GM23248 (cell line): ENCODE data around the gene ANKRD53. TPM values are rescaled to one million over a fixed set of nuclear protein-coding genes. Genes with fewer than 3 reads are reported as not detected.

ENCODE experiments used
- DNase-seq: peaks from one replicate; pipeline ENCODE4 v3.0.0-alpha.2; 2015
- H2AFZ ChIP-seq: fragments of 200-600 bp; sonication (generic); 2 replicates; pipeline ENCODE4 v1.6.1; 2016; ENCODE audit warnings: antibody characterized with exemption
- H3F3A ChIP-seq: fragments of 200-600 bp; sonication (generic); 2 replicates; pipeline ENCODE4 v1.6.1; 2016; ENCODE audit warnings: mild to moderate bottlenecking, antibody characterized with exemption, mixed run types; ENCODE audit not compliant: insufficient read depth
- H3K27ac ChIP-seq: fragments of 200-600 bp; sonication (generic); 2 replicates; pipeline ENCODE4 v1.5.1; 2016; ENCODE audit warnings: mild to moderate bottlenecking
- H3K27me3 ChIP-seq: fragments of 200-600 bp; sonication (generic); replicated peaks from 2 replicates; pipeline ENCODE4 v1.6.1; 2016; ENCODE audit warnings: mild to moderate bottlenecking; ENCODE audit not compliant: insufficient read depth
- H3K36me3 ChIP-seq: fragments of 200-600 bp; sonication (generic); 2 replicates; pipeline ENCODE4 v1.6.1; 2016; ENCODE audit warnings: low read depth, mild to moderate bottlenecking
- H3K4me1 ChIP-seq: fragments of 200-600 bp; sonication (generic); 2 replicates; pipeline ENCODE4 v1.6.1; 2016; ENCODE audit warnings: mild to moderate bottlenecking; ENCODE audit not compliant: insufficient read depth
- H3K4me2 ChIP-seq: fragments of 200-600 bp; sonication (generic); one replicate; pipeline ENCODE4 v1.6.1; 2016; ENCODE audit warnings: mild to moderate bottlenecking; ENCODE audit not compliant: unreplicated experiment
- H3K4me3 ChIP-seq: fragments of 200-600 bp; sonication (generic); 2 replicates; pipeline ENCODE4 v1.5.1; 2016; ENCODE audit warnings: mild to moderate bottlenecking
- H3K79me2 ChIP-seq: fragments of 200-600 bp; sonication (generic); 2 replicates; pipeline ENCODE4 v1.6.1; 2016; ENCODE audit warnings: mild to moderate bottlenecking; ENCODE audit not compliant: insufficient read depth
- H3K9ac ChIP-seq: fragments of 200-600 bp; sonication (generic); 2 replicates; pipeline ENCODE4 v1.6.1; 2016; ENCODE audit warnings: mild to moderate bottlenecking
- H3K9me2 ChIP-seq: fragments of 200-600 bp; sonication (generic); 2 replicates; pipeline ENCODE4 v1.6.1; 2016; ENCODE audit warnings: mixed run types, mild to moderate bottlenecking, moderate library complexity; ENCODE audit not compliant: insufficient read depth
- H3K9me3 ChIP-seq: fragments of 200-600 bp; sonication (generic); one replicate; pipeline ENCODE4 v1.6.1; 2017; ENCODE audit warnings: low read depth
- H4K20me1 ChIP-seq: fragments of 200-600 bp; sonication (generic); 2 replicates; pipeline ENCODE4 v1.6.0; 2016; ENCODE audit not compliant: insufficient read depth
- EZH2 ChIP-seq: fragments of 200-600 bp; sonication (generic); IDR thresholded peaks from 2 replicates; pipeline ENCODE4 v1.6.1; 2018; ENCODE audit warnings: antibody characterized with exemption, mild to moderate bottlenecking; ENCODE audit not compliant: insufficient read depth, poor library complexity, severe bottlenecking
- EZH2phosphoT487 ChIP-seq: fragments of 200-600 bp; sonication (generic); IDR thresholded peaks from 2 replicates; pipeline ENCODE4 v1.6.1; 2018; ENCODE audit warnings: antibody characterized with exemption, moderate library complexity, mild to moderate bottlenecking, low read depth; ENCODE audit not compliant: insufficient read depth
- WGBS, 2 experiments: methylation state at CpG; one replicate each; pipeline ENCODE4 v1.1.6; 2015 to 2017; ENCODE audit warnings: low lambda C conversion rate in 2 of 2, low coverage in 1 of 2; ENCODE audit errors: missing lambda C conversion rate in 2 of 2; 5-methylcytosine and 5-hydroxymethylcytosine counted together
- in situ Hi-C: fragments of 300-500 bp; cut with MboI; formaldehyde crosslinking; loops from 2 replicates; pipeline ENCODE4 v1.15.0; 2020
- polyA plus RNA-seq: library from polyadenylated mRNA; unstranded; fragments of >200 nt; fragmentation: Nextera tagmentation; extraction: Ambion mirVana; gene quantifications from 2 replicates; pipeline ENCODE4 v1.2.1, GENCODE V29; 2016
- total RNA-seq: library from RNA; depleted of rRNA; stranded (reverse); fragments of >200 nt; shearing (Covaris generic); gene quantifications from 2 replicates; pipeline ENCODE4 v1.2.3, GENCODE V29; 2014

The ANKRD53 gene
- total and polyA plus RNA-seq, 2 experiments from 2014 or later, result 1.2 TPM; not detected in 1

DNA sequence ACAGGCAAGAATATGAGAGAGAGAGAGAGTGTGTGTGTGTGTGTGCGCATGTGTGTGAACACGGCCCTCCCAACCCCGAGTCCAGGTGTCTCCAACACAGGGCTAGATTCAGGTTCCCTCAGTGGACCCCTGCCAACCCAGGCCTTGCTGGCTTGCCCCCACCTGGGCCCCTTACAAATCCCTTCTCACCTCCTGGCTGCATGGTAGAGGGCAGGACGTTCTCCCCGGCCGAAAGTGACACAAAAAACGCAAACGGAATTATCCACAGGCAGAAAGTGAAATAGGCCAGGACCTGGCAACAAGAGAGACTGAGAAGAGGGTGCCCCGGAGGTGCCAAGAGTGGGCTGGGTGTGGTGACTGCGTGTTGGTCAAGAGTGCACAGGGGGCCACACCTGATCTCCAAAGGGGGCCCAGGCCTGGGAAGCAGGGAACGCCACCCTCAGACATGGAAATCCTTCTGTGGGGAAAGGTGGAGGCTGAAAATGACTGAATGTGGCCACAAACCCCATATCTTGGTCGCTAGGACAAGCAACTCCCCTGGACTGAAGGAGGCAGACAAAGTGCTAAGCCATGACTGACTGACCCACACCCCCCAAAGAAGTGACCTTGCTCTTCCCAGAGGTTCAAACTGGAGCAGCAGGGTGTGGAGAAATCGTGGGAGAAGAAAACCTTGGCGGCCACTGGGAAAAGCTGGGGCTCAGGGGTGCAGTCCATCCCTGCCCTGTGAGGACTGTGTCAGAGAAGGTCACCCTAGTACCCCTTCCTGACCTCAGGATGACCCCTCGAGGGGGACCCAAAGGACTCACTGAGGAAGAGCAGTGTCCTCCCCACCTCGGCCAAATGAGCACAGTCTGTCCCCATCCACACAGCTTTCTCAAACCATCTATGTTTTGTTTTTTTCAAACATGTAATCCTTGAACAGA is 10.6 kb downstream of the ANKRD53 start:
- no peaks in the 10 kb centered on the region for H3K27me3 ChIP-seq
- no peaks in the 10 kb centered on the region for H3K9me3 ChIP-seq
- peaks cover 6% of the 10 kb centered on the region; the same call in 1 of the 2 replicates for H3K36me3 ChIP-seq
- H3F3A ChIP-seq, result no peaks in the 10 kb centered on the region
- no peaks in the 10 kb centered on the region for H3K9me2 ChIP-seq
- DNase-seq, result no peak
- H2AFZ ChIP-seq, result no peak overlapping the region
- WGBS, 2 experiments, result 92 to 94% methylated on average over 16 of the region's 16 CpGs
- H3K9ac ChIP-seq, result no peak overlapping the region
- H3K4me2 ChIP-seq, result no peak overlapping the region
- in situ Hi-C loops, result no loop called here
- H4K20me1 ChIP-seq, result no peaks in the 10 kb centered on the region
- H3K4me1 ChIP-seq, result peaks cover 10% of the 10 kb centered on the region; the same call in 1 of the 2 replicates
- no peak overlapping the region for H3K27ac ChIP-seq
- no peak for TF ChIP-seq EZH2phosphoT487
- TF ChIP-seq EZH2, result no peak
- H3K79me2 ChIP-seq, result peaks cover 43% of the 10 kb centered on the region
- H3K4me3 ChIP-seq, result no peak overlapping the region

DNA sequence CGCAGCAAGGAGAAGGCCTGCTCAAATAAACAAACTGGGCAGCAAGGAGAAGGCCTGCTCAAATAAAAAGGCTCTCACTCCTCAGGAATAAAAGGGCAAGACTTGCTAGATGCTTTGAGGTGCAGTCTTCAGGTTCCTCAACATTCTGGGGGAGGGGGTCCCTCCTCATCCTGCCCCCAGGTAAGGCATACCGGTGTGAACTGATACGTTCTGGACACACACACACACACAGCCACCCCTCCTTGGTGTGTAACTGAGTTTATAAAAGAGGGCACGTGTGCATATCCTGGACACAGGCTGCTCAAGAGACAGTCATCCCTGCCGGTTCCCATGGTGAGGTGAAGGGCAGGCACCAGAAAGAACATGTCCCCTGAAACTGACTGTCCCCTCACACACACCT is 11.8 kb downstream of the ANKRD53 start:
- 90 to 92% methylated on average over 5 of the region's 5 CpGs for WGBS, 2 experiments
- no peak for DNase-seq

DNA sequence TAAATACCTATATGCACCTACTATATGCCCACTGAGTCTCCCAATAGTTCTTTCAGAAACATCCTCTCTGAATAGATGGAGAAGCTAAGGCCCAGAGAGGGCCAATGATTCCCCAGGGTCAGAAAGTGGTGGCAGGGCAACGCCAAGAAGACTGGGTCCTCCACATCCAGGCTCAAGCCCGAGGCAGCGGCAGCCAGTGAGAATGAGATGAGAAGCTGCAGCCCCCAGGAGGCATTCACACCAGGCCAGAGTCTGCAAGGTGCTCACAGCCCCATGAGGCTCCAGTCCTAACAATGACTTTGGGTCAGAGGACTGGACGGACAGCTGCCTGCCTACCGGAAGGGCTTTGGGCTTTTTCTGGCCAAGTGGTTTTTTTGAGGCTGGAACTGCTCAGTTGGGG is 12.7 kb downstream of the ANKRD53 start:
- H3K9ac ChIP-seq, result no peak overlapping the region
- in situ Hi-C loops, result no loop called here
- H3K4me2 ChIP-seq, result no peak overlapping the region
- TF ChIP-seq EZH2 (no peak), EZH2phosphoT487 (no peak)
- no peaks in the 10 kb centered on the region for H4K20me1 ChIP-seq
- H3F3A ChIP-seq, result no peaks in the 10 kb centered on the region
- no peaks in the 10 kb centered on the region for H3K9me3 ChIP-seq
- H3K27ac ChIP-seq, result no peak overlapping the region
- no peak overlapping the region for H3K4me3 ChIP-seq
- H3K4me1 ChIP-seq, result peaks cover 10% of the 10 kb centered on the region; the same call in 1 of the 2 replicates
- peaks cover 49% of the 10 kb centered on the region for H3K79me2 ChIP-seq
- peaks cover 6% of the 10 kb centered on the region; the same call in 1 of the 2 replicates for H3K36me3 ChIP-seq
- H2AFZ ChIP-seq, result no peak overlapping the region
- 87 to 92% methylated on average over 5 of the region's 5 CpGs for WGBS, 2 experiments
- no peaks in the 10 kb centered on the region for H3K27me3 ChIP-seq
- H3K9me2 ChIP-seq, result no peaks in the 10 kb centered on the region
- no peak for DNase-seq

More for the DNA sequence above, 11.8 kb downstream of the ANKRD53 start:
- H3K4me3 ChIP-seq, result no peak overlapping the region
- H3K9me2 ChIP-seq, result no peaks in the 10 kb centered on the region
- in situ Hi-C loops, result no loop called here
- H4K20me1 ChIP-seq, result no peaks in the 10 kb centered on the region
- no peak overlapping the region for H3K27ac ChIP-seq
- H3K36me3 ChIP-seq, result peaks cover 6% of the 10 kb centered on the region; the same call in 1 of the 2 replicates
- no peak overlapping the region for H3K4me2 ChIP-seq
- no peak overlapping the region for H3K9ac ChIP-seq
- peaks cover 10% of the 10 kb centered on the region; the same call in 1 of the 2 replicates for H3K4me1 ChIP-seq
- no peak overlapping the region for H2AFZ ChIP-seq
- H3K79me2 ChIP-seq, result peaks cover 49% of the 10 kb centered on the region
- no peak for TF ChIP-seq EZH2
- TF ChIP-seq EZH2phosphoT487, result no peak
- H3K27me3 ChIP-seq, result no peaks in the 10 kb centered on the region
- H3F3A ChIP-seq, result no peaks in the 10 kb centered on the region
- no peaks in the 10 kb centered on the region for H3K9me3 ChIP-seq

DNA sequence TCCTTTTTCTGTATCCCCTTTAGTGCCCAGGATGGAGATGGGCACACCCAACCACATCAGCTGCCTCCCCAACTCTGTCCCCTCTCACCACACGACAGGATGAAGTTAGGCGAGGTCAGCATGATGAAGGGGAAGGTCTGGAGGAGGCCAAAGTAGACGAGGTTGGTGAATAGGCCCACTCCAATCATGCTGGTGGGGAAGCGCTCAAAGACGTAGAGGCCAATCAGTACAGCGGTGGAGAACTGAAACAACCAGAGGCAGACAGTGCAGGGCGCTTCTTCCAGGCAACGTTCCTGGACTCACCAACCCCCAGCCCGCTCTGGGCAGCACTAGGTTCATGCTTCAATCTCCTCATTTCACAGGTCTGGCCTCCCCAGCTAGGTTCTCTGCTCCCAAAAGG is 13.3 kb downstream of the ANKRD53 start:
- in situ Hi-C loops, result no loop called here

More for the DNA sequence above, 13.3 kb downstream of the ANKRD53 start:
- no peak for DNase-seq
- Histone ChIP-seq H3K9ac (no peak overlapping the region), H3K4me2 (no peak overlapping the region), H3K27ac (no peak overlapping the region), H3F3A (no peaks in the 10 kb centered on the region), H3K9me3 (no peaks in the 10 kb centered on the region), H3K36me3 (peaks cover 6% of the 10 kb centered on the region; the same call in 1 of the 2 replicates), H2AFZ (no peak overlapping the region), H3K4me3 (no peak overlapping the region), H3K4me1 (peaks cover 10% of the 10 kb centered on the region; the same call in 1 of the 2 replicates), H4K20me1 (no peaks in the 10 kb centered on the region), H3K27me3 (no peaks in the 10 kb centered on the region), H3K79me2 (peaks cover 49% of the 10 kb centered on the region), H3K9me2 (no peaks in the 10 kb centered on the region)
- 82 to 83% methylated on average over 9 of the region's 9 CpGs for WGBS, 2 experiments
- no peak for TF ChIP-seq EZH2phosphoT487
- TF ChIP-seq EZH2, result no peak
